GM12878 (cell line): ENCODE measurements around the gene ZBTB21.

Source experiments
- ATF3 ChIP-seq: IDR thresholded peaks from 2 replicates; pipeline ENCODE4 v1.6.1; 2011; ENCODE audit warnings: low read depth, mild to moderate bottlenecking, low read length, moderate library complexity, borderline replicate concordance; ENCODE audit errors: extremely low read depth
- BRCA1 ChIP-seq: IDR thresholded peaks from 2 replicates; pipeline ENCODE4 v1.6.1; 2011; ENCODE audit warnings: low read depth, low read length, improper control_type of control experiment
- CBFB ChIP-seq: IDR thresholded peaks from 2 replicates; pipeline ENCODE4 v1.6.1; 2016; ENCODE audit warnings: antibody characterized with exemption, low read depth
- HDGF ChIP-seq: fragments of 450-650 bp; IDR thresholded peaks from 2 replicates; pipeline ENCODE4 v1.6.1; 2016; ENCODE audit warnings: antibody characterized with exemption
- MYC ChIP-seq: IDR thresholded peaks from 2 replicates; pipeline ENCODE4 v1.6.1; 2011; ENCODE audit warnings: mild to moderate bottlenecking, low read length, moderate library complexity, inconsistent platforms; ENCODE audit not compliant: insufficient read depth, insufficient replicate concordance, insufficient read length, severe bottlenecking
- NBN ChIP-seq: fragments of 450-650 bp; IDR thresholded peaks from 2 replicates; pipeline ENCODE4 v1.6.1; 2016
- POLR2A ChIP-seq: IDR thresholded peaks from 2 replicates; pipeline ENCODE4 v1.6.1; 2011; ENCODE audit warnings: low read depth, mild to moderate bottlenecking, low read length
- TF ChIP-seq, protein P1 (sequence below): IDR thresholded peaks from 2 replicates; pipeline ENCODE4 v1.6.1; 2011; ENCODE audit warnings: low read depth, low read length, improper control_type of control experiment, borderline replicate concordance
- TF ChIP-seq, protein P2 (sequence below), 3 experiments: IDR thresholded peaks in 2 of 3; conservative IDR thresholded peaks in 1 of 3; 2 replicates each; pipeline ENCODE4 v1.5.1; 2011; ENCODE audit warnings: low read depth in 3 of 3, low read length in 3 of 3, mild to moderate bottlenecking in 3 of 3, control low read depth in 2 of 3, moderate library complexity in 2 of 3, inconsistent platforms in 1 of 3, mixed read lengths in 1 of 3; ENCODE audit not compliant: control insufficient read depth in 2 of 3, insufficient read depth in 1 of 3; ENCODE audit errors: extremely low read depth in 1 of 3

DNA sequence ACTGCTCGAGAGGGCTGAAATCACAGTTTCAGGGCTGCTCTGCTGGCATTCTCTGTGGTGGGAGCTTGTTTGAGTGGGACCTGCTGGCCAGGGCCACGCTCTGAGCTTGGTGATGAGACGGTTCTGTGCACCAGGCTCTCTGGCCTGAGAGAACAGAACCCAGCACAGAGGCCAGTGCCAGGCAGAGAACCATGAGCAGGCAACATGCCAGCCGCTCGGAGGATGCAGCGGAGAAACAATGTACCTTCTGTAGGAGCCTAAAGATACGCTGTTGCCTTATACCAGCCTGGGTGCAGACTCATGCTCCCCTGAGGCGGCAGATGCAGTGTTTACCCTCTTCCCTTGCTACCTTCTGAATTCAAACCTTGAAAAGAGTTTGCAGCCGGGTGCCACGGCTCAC lies 66.3 kb downstream of the ZBTB21 start:
- TF ChIP-seq POLR2A = no peak
- no peak for TF ChIP-seq NBN
- TF ChIP-seq BRCA1 = no peak
- TF ChIP-seq, protein P1, sequence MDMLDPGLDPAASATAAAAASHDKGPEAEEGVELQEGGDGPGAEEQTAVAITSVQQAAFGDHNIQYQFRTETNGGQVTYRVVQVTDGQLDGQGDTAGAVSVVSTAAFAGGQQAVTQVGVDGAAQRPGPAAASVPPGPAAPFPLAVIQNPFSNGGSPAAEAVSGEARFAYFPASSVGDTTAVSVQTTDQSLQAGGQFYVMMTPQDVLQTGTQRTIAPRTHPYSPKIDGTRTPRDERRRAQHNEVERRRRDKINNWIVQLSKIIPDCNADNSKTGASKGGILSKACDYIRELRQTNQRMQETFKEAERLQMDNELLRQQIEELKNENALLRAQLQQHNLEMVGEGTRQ = no peak
- TF ChIP-seq MYC = no peak
- no peak for TF ChIP-seq HDGF
- TF ChIP-seq, protein P2, sequence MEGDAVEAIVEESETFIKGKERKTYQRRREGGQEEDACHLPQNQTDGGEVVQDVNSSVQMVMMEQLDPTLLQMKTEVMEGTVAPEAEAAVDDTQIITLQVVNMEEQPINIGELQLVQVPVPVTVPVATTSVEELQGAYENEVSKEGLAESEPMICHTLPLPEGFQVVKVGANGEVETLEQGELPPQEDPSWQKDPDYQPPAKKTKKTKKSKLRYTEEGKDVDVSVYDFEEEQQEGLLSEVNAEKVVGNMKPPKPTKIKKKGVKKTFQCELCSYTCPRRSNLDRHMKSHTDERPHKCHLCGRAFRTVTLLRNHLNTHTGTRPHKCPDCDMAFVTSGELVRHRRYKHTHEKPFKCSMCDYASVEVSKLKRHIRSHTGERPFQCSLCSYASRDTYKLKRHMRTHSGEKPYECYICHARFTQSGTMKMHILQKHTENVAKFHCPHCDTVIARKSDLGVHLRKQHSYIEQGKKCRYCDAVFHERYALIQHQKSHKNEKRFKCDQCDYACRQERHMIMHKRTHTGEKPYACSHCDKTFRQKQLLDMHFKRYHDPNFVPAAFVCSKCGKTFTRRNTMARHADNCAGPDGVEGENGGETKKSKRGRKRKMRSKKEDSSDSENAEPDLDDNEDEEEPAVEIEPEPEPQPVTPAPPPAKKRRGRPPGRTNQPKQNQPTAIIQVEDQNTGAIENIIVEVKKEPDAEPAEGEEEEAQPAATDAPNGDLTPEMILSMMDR (IDR thresholded peaks at IDR 0.05 in 2 of 3, conservative IDR thresholded peaks at IDR 0.05 in 1 of 3; ENCODE audit: control insufficient read depth in 2 of 3, extremely low read depth in 1 of 3, insufficient read depth in 1 of 3, low read depth in 3 of 3, low read length in 3 of 3) = no peak
- TF ChIP-seq CBFB = no peak
- no peak for TF ChIP-seq ATF3
